HEK293T (cell line): ENCODE measurements around the gene ITGA2.

Source experiments
- CTCF ChIA-PET: fragments of 350-600 bp; formaldehyde crosslinking; extraction: SDS; loops from one replicate; lab custom pipeline; 2021; ENCODE audit warnings: antibody characterized with exemption, inconsistent platforms; lab: Yijun Ruan, JAX
- POLR2A ChIA-PET: fragments of 350-600 bp; formaldehyde crosslinking; extraction: SDS; loops from one replicate; lab custom pipeline; 2020; ENCODE audit warnings: antibody characterized with exemption, inconsistent platforms; lab: Yijun Ruan, JAX
- DNase-seq: peaks from one replicate; pipeline ENCODE4 v3.0.0; 2012; ENCODE audit warnings: mixed read lengths; ENCODE audit errors: extremely low spot score
- ARNT ChIP-seq: fragments of 450-650 bp; IDR thresholded peaks from 2 replicates; pipeline ENCODE4 v1.6.1; 2017; ENCODE audit warnings: mild to moderate bottlenecking
- BHLHE40 ChIP-seq: fragments of 450-650 bp; IDR thresholded peaks from 2 replicates; pipeline ENCODE4 v1.6.1; 2016; ENCODE audit warnings: mild to moderate bottlenecking, moderate library complexity, borderline replicate concordance
- CTBP1 ChIP-seq: fragments of 450-650 bp; IDR thresholded peaks from 2 replicates; pipeline ENCODE4 v1.6.1; 2016; ENCODE audit warnings: borderline replicate concordance
- ELF4 ChIP-seq: fragments of 450-650 bp; IDR thresholded peaks from 2 replicates; pipeline ENCODE4 v1.6.1; 2017; ENCODE audit warnings: antibody characterized with exemption
- FOXA1 ChIP-seq: fragments of 450-650 bp; IDR thresholded peaks from 2 replicates; pipeline ENCODE4 v1.6.1; 2016; ENCODE audit warnings: mild to moderate bottlenecking
- FOXK2 ChIP-seq: fragments of 450-650 bp; IDR thresholded peaks from 2 replicates; pipeline ENCODE4 v1.6.1; 2016; ENCODE audit warnings: mild to moderate bottlenecking
- FOXM1 ChIP-seq: fragments of 450-650 bp; IDR thresholded peaks from 2 replicates; pipeline ENCODE4 v1.6.1; 2017; ENCODE audit warnings: mild to moderate bottlenecking, borderline replicate concordance
- HDGF ChIP-seq: fragments of 450-650 bp; IDR thresholded peaks from 2 replicates; pipeline ENCODE4 v1.6.1; 2017; ENCODE audit warnings: antibody characterized with exemption, borderline replicate concordance
- L3MBTL2 ChIP-seq: fragments of 450-650 bp; conservative IDR thresholded peaks from 2 replicates; pipeline ENCODE4 v1.6.1; 2016; ENCODE audit warnings: mild to moderate bottlenecking
- LEF1 ChIP-seq: fragments of 450-650 bp; IDR thresholded peaks from 2 replicates; pipeline ENCODE4 v1.6.1; 2017; ENCODE audit warnings: mild to moderate bottlenecking, borderline replicate concordance
- NFRKB ChIP-seq: fragments of 450-650 bp; IDR thresholded peaks from 2 replicates; pipeline ENCODE4 v1.6.1; 2016; ENCODE audit warnings: mild to moderate bottlenecking, moderate library complexity
- PKNOX1 ChIP-seq: fragments of 450-650 bp; IDR thresholded peaks from 2 replicates; pipeline ENCODE4 v1.6.1; 2016
- SP1 ChIP-seq: fragments of 450-650 bp; IDR thresholded peaks from 2 replicates; pipeline ENCODE4 v1.6.1; 2017
- SUZ12 ChIP-seq: fragments of 450-650 bp; IDR thresholded peaks from 2 replicates; pipeline ENCODE4 v1.6.1; 2016; ENCODE audit warnings: mild to moderate bottlenecking
- TARDBP ChIP-seq: fragments of 450-650 bp; IDR thresholded peaks from 2 replicates; pipeline ENCODE4 v1.6.1; 2016
- ZNF384 ChIP-seq: fragments of 450-650 bp; IDR thresholded peaks from 2 replicates; pipeline ENCODE4 v1.6.1; 2016

Gene ITGA2

GRCh38 chr5:53030893-53031292 is 41.7 kb downstream of the ITGA2 start:
- ChIA-PET POLR2A (no interaction called here), CTCF (interaction anchor here (0.9 kb wide), 1 partner anchor 81 kb away, joined by 4 read pairs; no protein-coding TSS in a partner anchor)
- TF ChIP-seq FOXA1 (no peak), SUZ12 (no peak), L3MBTL2 (no peak), HDGF (no peak), FOXM1 (no peak), TARDBP (no peak), PKNOX1 (no peak)
- DNase-seq = no peak

- TF ChIP-seq LEF1 (no peak), ELF4 (no peak), PKNOX1 (no peak), ZNF384 (no peak), FOXA1 (no peak), CTBP1 (no peak), TARDBP (no peak), HDGF (no peak), ARNT (no peak), SUZ12 (no peak), FOXM1 (no peak), FOXK2 (no peak)
- ChIA-PET POLR2A (no interaction called here), CTCF (interaction anchor here (0.9 kb wide), 1 partner anchor 82 kb away, joined by 4 read pairs; no protein-coding TSS in a partner anchor)
- DNase-seq = no peak
Measured at GRCh38 chr5:53031695-53032096, 42.5 kb downstream of the ITGA2 start.

GRCh38 chr5:53032188-53032587 is 43.0 kb downstream of the ITGA2 start:
- DNase-seq = no peak
- POLR2A ChIA-PET = no interaction called here
- CTCF ChIA-PET = no interaction called here
- no peak for TF ChIP-seq LEF1
- no peak for TF ChIP-seq FOXK2
- TF ChIP-seq L3MBTL2 = no peak
- TF ChIP-seq FOXA1 = no peak
- no peak for TF ChIP-seq FOXM1
- no peak for TF ChIP-seq ARNT
- TF ChIP-seq HDGF = no peak
- TF ChIP-seq NFRKB = no peak
- TF ChIP-seq PKNOX1 = no peak
- no peak for TF ChIP-seq SP1
- TF ChIP-seq SUZ12 = no peak
- TF ChIP-seq TARDBP = no peak
- no peak for TF ChIP-seq ELF4
- no peak for TF ChIP-seq BHLHE40
- TF ChIP-seq ZNF384 = no peak
- TF ChIP-seq CTBP1 = no peak

- ChIA-PET CTCF (interaction anchor here (1.1 to 1.9 kb wide), 2 partner anchors 12 to 16 kb away, joined by 3 to 5 read pairs; no protein-coding TSS in a partner anchor), POLR2A (no interaction called here)
- no peak for TF ChIP-seq NFRKB
- no peak for TF ChIP-seq SUZ12
- TF ChIP-seq HDGF = no peak
- DNase-seq = no peak
Measured at GRCh38 chr5:53034832-53035231, 45.7 kb downstream of the ITGA2 start.

- ChIA-PET POLR2A (no interaction called here), CTCF (interaction anchor here (0.5 to 1.9 kb wide), 7 partner anchors 13 to 1175 kb away, joined by 3 to 6 read pairs (median 3); no protein-coding TSS in a partner anchor)
- peak; percentile 36 for DNase-seq
- TF ChIP-seq NFRKB (no peak), FOXK2 (no peak), SUZ12 (no peak), PKNOX1 (no peak)
Measured at GRCh38 chr5:53035868-53036381, 46.8 kb downstream of the ITGA2 start.

GRCh38 chr5:53037141-53037859 is 48.1 kb downstream of the ITGA2 start:
- CTCF ChIA-PET = no interaction called here
- POLR2A ChIA-PET = no interaction called here

More at GRCh38 chr5:53037141-53037859, 48.1 kb downstream of the ITGA2 start:
- DNase-seq = no peak
- TF ChIP-seq TARDBP (no peak), FOXA1 (no peak), L3MBTL2 (no peak), ELF4 (no peak)
